ENCODE data around the gene NAB2.

- TF ChIP-seq, protein P1, sequence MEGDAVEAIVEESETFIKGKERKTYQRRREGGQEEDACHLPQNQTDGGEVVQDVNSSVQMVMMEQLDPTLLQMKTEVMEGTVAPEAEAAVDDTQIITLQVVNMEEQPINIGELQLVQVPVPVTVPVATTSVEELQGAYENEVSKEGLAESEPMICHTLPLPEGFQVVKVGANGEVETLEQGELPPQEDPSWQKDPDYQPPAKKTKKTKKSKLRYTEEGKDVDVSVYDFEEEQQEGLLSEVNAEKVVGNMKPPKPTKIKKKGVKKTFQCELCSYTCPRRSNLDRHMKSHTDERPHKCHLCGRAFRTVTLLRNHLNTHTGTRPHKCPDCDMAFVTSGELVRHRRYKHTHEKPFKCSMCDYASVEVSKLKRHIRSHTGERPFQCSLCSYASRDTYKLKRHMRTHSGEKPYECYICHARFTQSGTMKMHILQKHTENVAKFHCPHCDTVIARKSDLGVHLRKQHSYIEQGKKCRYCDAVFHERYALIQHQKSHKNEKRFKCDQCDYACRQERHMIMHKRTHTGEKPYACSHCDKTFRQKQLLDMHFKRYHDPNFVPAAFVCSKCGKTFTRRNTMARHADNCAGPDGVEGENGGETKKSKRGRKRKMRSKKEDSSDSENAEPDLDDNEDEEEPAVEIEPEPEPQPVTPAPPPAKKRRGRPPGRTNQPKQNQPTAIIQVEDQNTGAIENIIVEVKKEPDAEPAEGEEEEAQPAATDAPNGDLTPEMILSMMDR (IDR thresholded peaks at IDR 0.05) = no peak
- TF ChIP-seq POLR2A (IDR thresholded peaks at IDR 0.05) = no peak
Observed at GRCh38 chr12:57101892-57102695, 13.2 kb downstream of the NAB2 start.

Data from thyroid gland (tissue), 4 donors.